ENCODE measurements around the gene HABP4. TPM values are rescaled to one million over a fixed set of nuclear protein-coding genes. Genes with fewer than 3 reads are reported as not detected.

Gene HABP4
- total and polyA plus RNA-seq, 12 donors: 20.8 to 30.4 (median 25.3) TPM

- ATAC-seq (peak; percentile 29 to 96 (median 74)), DNase-seq (no peak)
- Histone ChIP-seq H3K27ac (peak overlapping the region in 7 of 10 donors; percentile 5 to 45 (median 15)), H3K27me3 (no peaks in the 10 kb centered on the region), H3K36me3 (peaks cover 0 to 76% (median 20%) of the 10 kb centered on the region in 9 donors), H3K9me3 (no peaks in the 10 kb centered on the region), H3K4me3 (no peak overlapping the region), H3K4me1 (peaks cover 0 to 9% (median 0%) of the 10 kb centered on the region in 9 donors)
- TF ChIP-seq, protein P1, sequence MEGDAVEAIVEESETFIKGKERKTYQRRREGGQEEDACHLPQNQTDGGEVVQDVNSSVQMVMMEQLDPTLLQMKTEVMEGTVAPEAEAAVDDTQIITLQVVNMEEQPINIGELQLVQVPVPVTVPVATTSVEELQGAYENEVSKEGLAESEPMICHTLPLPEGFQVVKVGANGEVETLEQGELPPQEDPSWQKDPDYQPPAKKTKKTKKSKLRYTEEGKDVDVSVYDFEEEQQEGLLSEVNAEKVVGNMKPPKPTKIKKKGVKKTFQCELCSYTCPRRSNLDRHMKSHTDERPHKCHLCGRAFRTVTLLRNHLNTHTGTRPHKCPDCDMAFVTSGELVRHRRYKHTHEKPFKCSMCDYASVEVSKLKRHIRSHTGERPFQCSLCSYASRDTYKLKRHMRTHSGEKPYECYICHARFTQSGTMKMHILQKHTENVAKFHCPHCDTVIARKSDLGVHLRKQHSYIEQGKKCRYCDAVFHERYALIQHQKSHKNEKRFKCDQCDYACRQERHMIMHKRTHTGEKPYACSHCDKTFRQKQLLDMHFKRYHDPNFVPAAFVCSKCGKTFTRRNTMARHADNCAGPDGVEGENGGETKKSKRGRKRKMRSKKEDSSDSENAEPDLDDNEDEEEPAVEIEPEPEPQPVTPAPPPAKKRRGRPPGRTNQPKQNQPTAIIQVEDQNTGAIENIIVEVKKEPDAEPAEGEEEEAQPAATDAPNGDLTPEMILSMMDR (IDR thresholded peaks at IDR 0.05): no peak
- WGBS, 2 donors: 37 to 58% methylated on average over 5 of the region's 5 CpGs
- intact Hi-C loops (cut with DNase I): loop anchor here in 1 of 10 donors (10.0 kb wide), 1 partner anchor 178 kb away; the partner anchor contains the start of gene PRXL2C
Observed at GRCh38 chr9:96476591-96476990, 26.6 kb downstream of the HABP4 start.

GRCh38 chr9:96478829-96479371, 28.9 kb downstream of the HABP4 start:
- intact Hi-C loops (cut with DNase I): loop anchor here in 1 of 10 donors (10.0 kb wide), 1 partner anchor 176 kb away; the partner anchor contains the start of gene PRXL2C
- peaks cover 0 to 68% (median 5%) of the 10 kb centered on the region in 9 donors for H3K36me3 ChIP-seq
- ATAC-seq: no peak
- H3K4me3 ChIP-seq: no peak overlapping the region
- H3K9me3 ChIP-seq: no peaks in the 10 kb centered on the region
- H3K27me3 ChIP-seq: no peaks in the 10 kb centered on the region
- 69 to 74% methylated on average over 4 of the region's 4 CpGs for WGBS, 2 donors
- TF ChIP-seq, protein P1 (IDR thresholded peaks at IDR 0.05): no peak
- peaks cover 0 to 9% (median 0%) of the 10 kb centered on the region in 9 donors for H3K4me1 ChIP-seq
- H3K27ac ChIP-seq: no peak overlapping the region
- DNase-seq: no peak

- WGBS, 2 donors: 96 to 98% methylated on average over 3 of the region's 3 CpGs
- peaks cover 0 to 16% (median 2%) of the 10 kb centered on the region in 9 donors for H3K4me1 ChIP-seq
- intact Hi-C loops (cut with DNase I): no loop called here
- DNase-seq (no peak), ATAC-seq (no peak)
- H3K27me3 ChIP-seq: no peaks in the 10 kb centered on the region
- H3K27ac ChIP-seq: no peak overlapping the region
- H3K9me3 ChIP-seq: no peaks in the 10 kb centered on the region
- TF ChIP-seq, protein P1 (IDR thresholded peaks at IDR 0.05): no peak
- no peak overlapping the region for H3K4me3 ChIP-seq
- peaks cover 0 to 66% (median 6%) of the 10 kb centered on the region in 9 donors for H3K36me3 ChIP-seq
Observed at GRCh38 chr9:96480736-96481135, 30.8 kb downstream of the HABP4 start.

DNA sequence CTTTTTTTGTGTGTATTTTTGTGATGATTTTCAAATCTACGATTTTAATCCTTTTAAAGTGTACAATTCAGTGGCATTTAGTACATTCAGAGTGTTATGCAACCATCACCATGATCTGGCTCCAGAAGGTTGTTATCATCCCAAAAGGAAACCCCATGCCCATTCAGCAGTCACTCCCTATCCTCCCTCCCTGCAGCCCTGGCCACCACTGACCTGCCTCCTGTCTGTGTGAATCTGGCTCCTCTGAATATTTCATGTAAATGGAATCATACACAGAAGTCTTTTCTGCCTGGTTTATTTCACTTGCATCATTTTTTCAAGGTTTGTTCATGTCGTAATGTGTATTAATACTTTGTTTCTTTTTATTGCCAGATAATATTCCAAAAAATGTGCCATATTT, 32.5 kb downstream of the HABP4 start:
- Histone ChIP-seq H3K9me3 (no peaks in the 10 kb centered on the region), H3K4me1 (peaks cover 4 to 33% (median 19%) of the 10 kb centered on the region in 9 donors), H3K4me3 (no peak overlapping the region), H3K27me3 (no peaks in the 10 kb centered on the region), H3K27ac (no peak overlapping the region), H3K36me3 (peaks cover 0 to 53% (median 11%) of the 10 kb centered on the region in 9 donors)
- WGBS, 2 donors: 97 to 99% methylated on average over 2 of the region's 2 CpGs
- TF ChIP-seq, protein P1 (IDR thresholded peaks at IDR 0.05): no peak
- ATAC-seq (no peak), DNase-seq (no peak)
- intact Hi-C loops (cut with DNase I): no loop called here

Data from heart right ventricle (tissue), 16 donors.